ENCODE measurements around the gene DDB1.

DDB1 gene

GRCh38 chr11:61297746-61298145 lies 35.2 kb downstream of the DDB1 start:
- no peak for DNase-seq (ENCODE audit: low spot score)

GRCh38 chr11:61297341-61297740 lies 35.6 kb downstream of the DDB1 start:
- no peak for DNase-seq (ENCODE audit: low spot score)

GRCh38 chr11:61295596-61295926 lies 37.3 kb downstream of the DDB1 start:
- no peak for DNase-seq (ENCODE audit: low spot score)

GRCh38 chr11:61294717-61295595 lies 37.9 kb downstream of the DDB1 start, which contains the start of gene VWCE:
Gene VWCE, minus strand, starts transcription at chr11:61295316. Its CDS starts 279 bp downstream, at chr11:61295037.
- peak; percentile 75 for DNase-seq (ENCODE audit: low spot score)

GRCh38 chr11:61293867-61294716 lies 38.8 kb downstream of the DDB1 start:
- DNase-seq (ENCODE audit: low spot score) = peak; percentile 55

- no peak for DNase-seq (ENCODE audit: low spot score)
These were observed 40.5 kb downstream of the DDB1 start for GRCh38 chr11:61292356-61292755.

GRCh38 chr11:61290905-61291690 lies 41.8 kb downstream of the DDB1 start:
- DNase-seq (ENCODE audit: low spot score) = no peak

GRCh38 chr11:61287338-61287977 lies 45.4 kb downstream of the DDB1 start:
- DNase-seq (ENCODE audit: low spot score) = no peak

GRCh38 chr11:61283613-61284012 lies 49.3 kb downstream of the DDB1 start:
- DNase-seq (ENCODE audit: low spot score) = no peak

- no peak for DNase-seq (ENCODE audit: low spot score)
These were observed 51.2 kb downstream of the DDB1 start for GRCh38 chr11:61281581-61282250.

GRCh38 chr11:61280883-61281580 lies 51.9 kb downstream of the DDB1 start:
- no peak for DNase-seq (ENCODE audit: low spot score)

GRCh38 chr11:61279934-61280659 lies 52.8 kb downstream of the DDB1 start:
- DNase-seq (ENCODE audit: low spot score) = no peak

- DNase-seq (ENCODE audit: low spot score) = no peak
These were observed 54.9 kb downstream of the DDB1 start for GRCh38 chr11:61278001-61278470.

- DNase-seq (ENCODE audit: low spot score) = no peak
These were observed 55.5 kb downstream of the DDB1 start for GRCh38 chr11:61277186-61278000.

- no peak for DNase-seq (ENCODE audit: low spot score)
These were observed 57.7 kb downstream of the DDB1 start for GRCh38 chr11:61275191-61275590.

GRCh38 chr11:61274084-61274483 lies 58.8 kb downstream of the DDB1 start:
- no peak for DNase-seq (ENCODE audit: low spot score)

GRCh38 chr11:61273178-61274078 lies 59.5 kb downstream of the DDB1 start:
- DNase-seq (ENCODE audit: low spot score) = no peak

Measured in SK-N-DZ (cell line).